Mucosa of stomach (tissue), 1 donor: Measurements from ENCODE around the gene TPCN1.

Experiments
- H3K27me3 ChIP-seq: one replicate; pipeline ENCODE4 v1.7.0; 2013; ENCODE audit warnings: mild to moderate bottlenecking, low read length; ENCODE audit not compliant: control insufficient read depth, insufficient read depth
- H3K36me3 ChIP-seq: one replicate; pipeline ENCODE4 v1.7.0; 2013; ENCODE audit warnings: low read length; ENCODE audit not compliant: control insufficient read depth, insufficient read depth
- H3K4me1 ChIP-seq: one replicate; pipeline ENCODE4 v1.7.0; 2013; ENCODE audit warnings: mild to moderate bottlenecking, low read length; ENCODE audit not compliant: control insufficient read depth, insufficient read depth
- H3K4me3 ChIP-seq: one replicate; pipeline ENCODE4 v1.7.0; 2013; ENCODE audit warnings: low read length
- H3K9ac ChIP-seq: one replicate; pipeline ENCODE4 v1.7.0; 2013; ENCODE audit warnings: mild to moderate bottlenecking, low read length, moderate library complexity
- H3K9me3 ChIP-seq: one replicate; pipeline ENCODE4 v1.7.0; 2013; ENCODE audit warnings: mild to moderate bottlenecking, low read length, moderate library complexity; ENCODE audit not compliant: control insufficient read depth
- donor health status: Pancreatic carcinoma.

TPCN1 gene

GRCh38 chr12:113248842-113249435, 27.7 kb downstream of the TPCN1 start:
- no peaks in the 10 kb centered on the region for H3K27me3 ChIP-seq
- no peak overlapping the region for H3K4me3 ChIP-seq
- H3K9me3 ChIP-seq: peaks cover 4% of the 10 kb centered on the region
- no peak overlapping the region for H3K9ac ChIP-seq
- peaks cover 34% of the 10 kb centered on the region for H3K4me1 ChIP-seq
- H3K36me3 ChIP-seq: no peaks in the 10 kb centered on the region

GRCh38 chr12:113249546-113249945, 28.3 kb downstream of the TPCN1 start:
- Histone ChIP-seq H3K9ac (no peak overlapping the region), H3K27me3 (no peaks in the 10 kb centered on the region), H3K4me1 (peaks cover 27% of the 10 kb centered on the region), H3K36me3 (no peaks in the 10 kb centered on the region), H3K4me3 (no peak overlapping the region), H3K9me3 (peaks cover 4% of the 10 kb centered on the region)

GRCh38 chr12:113250045-113250444, 28.8 kb downstream of the TPCN1 start:
- Histone ChIP-seq H3K4me3 (no peak overlapping the region), H3K9me3 (peaks cover 4% of the 10 kb centered on the region), H3K4me1 (peaks cover 22% of the 10 kb centered on the region), H3K27me3 (no peaks in the 10 kb centered on the region), H3K36me3 (no peaks in the 10 kb centered on the region), H3K9ac (no peak overlapping the region)

GRCh38 chr12:113251404-113252070, 30.3 kb downstream of the TPCN1 start:
- Histone ChIP-seq H3K9ac (no peak overlapping the region), H3K4me3 (no peak overlapping the region), H3K4me1 (peaks cover 10% of the 10 kb centered on the region), H3K27me3 (no peaks in the 10 kb centered on the region), H3K36me3 (no peaks in the 10 kb centered on the region), H3K9me3 (peaks cover 4% of the 10 kb centered on the region)

GRCh38 chr12:113252494-113252893, 31.2 kb downstream of the TPCN1 start:
- Histone ChIP-seq H3K9ac (no peak overlapping the region), H3K36me3 (no peaks in the 10 kb centered on the region), H3K4me3 (no peak overlapping the region), H3K4me1 (peaks cover under 1% of the 10 kb centered on the region), H3K27me3 (no peaks in the 10 kb centered on the region), H3K9me3 (peaks cover 4% of the 10 kb centered on the region)

- H3K4me3 ChIP-seq: no peak overlapping the region
- peaks cover 4% of the 10 kb centered on the region for H3K9me3 ChIP-seq
- H3K4me1 ChIP-seq: no peaks in the 10 kb centered on the region
- H3K27me3 ChIP-seq: no peaks in the 10 kb centered on the region
- H3K9ac ChIP-seq: no peak overlapping the region
- H3K36me3 ChIP-seq: no peaks in the 10 kb centered on the region
These were observed 32.4 kb downstream of the TPCN1 start for GRCh38 chr12:113253532-113254285.

- Histone ChIP-seq H3K36me3 (no peaks in the 10 kb centered on the region), H3K4me3 (no peak overlapping the region), H3K9me3 (peaks cover 4% of the 10 kb centered on the region), H3K9ac (no peak overlapping the region), H3K27me3 (no peaks in the 10 kb centered on the region), H3K4me1 (peaks cover 2% of the 10 kb centered on the region)
These were observed 33.0 kb downstream of the TPCN1 start for GRCh38 chr12:113254298-113254697.

- Histone ChIP-seq H3K4me1 (peaks cover 13% of the 10 kb centered on the region), H3K27me3 (no peaks in the 10 kb centered on the region), H3K9ac (no peak overlapping the region), H3K4me3 (no peak overlapping the region), H3K9me3 (peaks cover 4% of the 10 kb centered on the region), H3K36me3 (no peaks in the 10 kb centered on the region)
These were observed 36.3 kb downstream of the TPCN1 start for GRCh38 chr12:113257564-113257963.

- H3K4me3 ChIP-seq: no peak overlapping the region
- H3K9ac ChIP-seq: no peak overlapping the region
- no peaks in the 10 kb centered on the region for H3K27me3 ChIP-seq
- H3K4me1 ChIP-seq: peaks cover 13% of the 10 kb centered on the region
- no peaks in the 10 kb centered on the region for H3K36me3 ChIP-seq
- H3K9me3 ChIP-seq: no peaks in the 10 kb centered on the region
These were observed 38.9 kb downstream of the TPCN1 start for GRCh38 chr12:113260127-113260526.

- Histone ChIP-seq H3K36me3 (no peaks in the 10 kb centered on the region), H3K9ac (no peak overlapping the region), H3K27me3 (no peaks in the 10 kb centered on the region), H3K4me1 (peaks cover 13% of the 10 kb centered on the region), H3K9me3 (no peaks in the 10 kb centered on the region), H3K4me3 (no peak overlapping the region)
These were observed 39.5 kb downstream of the TPCN1 start for GRCh38 chr12:113260636-113261300.

GRCh38 chr12:113261847-113262470, 40.7 kb downstream of the TPCN1 start:
- Histone ChIP-seq H3K4me1 (peaks cover 13% of the 10 kb centered on the region), H3K9me3 (no peaks in the 10 kb centered on the region), H3K9ac (no peak overlapping the region), H3K4me3 (no peak overlapping the region), H3K36me3 (no peaks in the 10 kb centered on the region), H3K27me3 (no peaks in the 10 kb centered on the region)
